ENCODE data around the gene UBE2E2.
"Not testable (repeated sequence)": the region's sequence is repeated elsewhere in the genome, so short reads cannot be mapped to it uniquely, and the experiment has no call there.

UBE2E2 gene

GRCh38 chr3:23602971-23603370 is 399.8 kb downstream of the UBE2E2 start:
- no peak overlapping the region for H3K4me3 ChIP-seq (ENCODE audit: low read depth, low read length)

GRCh38 chr3:23607184-23607847 is 404.2 kb downstream of the UBE2E2 start:
- no peak overlapping the region for H3K4me3 ChIP-seq (ENCODE audit: low read depth, low read length)

- H3K4me3 ChIP-seq (ENCODE audit: low read depth, low read length): no peak overlapping the region
Measured at GRCh38 chr3:23608650-23609049, 405.5 kb downstream of the UBE2E2 start.

- no peak overlapping the region for H3K4me3 ChIP-seq (ENCODE audit: low read depth, low read length)
Measured at GRCh38 chr3:23611737-23612295, 408.7 kb downstream of the UBE2E2 start.

- H3K4me3 ChIP-seq (ENCODE audit: low read depth, low read length): no peak overlapping the region
Measured at GRCh38 chr3:23612296-23612891, 409.3 kb downstream of the UBE2E2 start.

- no peak overlapping the region for H3K4me3 ChIP-seq (ENCODE audit: low read depth, low read length)
Measured at GRCh38 chr3:23615068-23615467, 411.9 kb downstream of the UBE2E2 start.

GRCh38 chr3:23618475-23618874 is 415.3 kb downstream of the UBE2E2 start:
- not testable (repeated sequence) for H3K4me3 ChIP-seq (ENCODE audit: low read depth, low read length)

- H3K4me3 ChIP-seq (ENCODE audit: low read depth, low read length): no peak overlapping the region
Measured at GRCh38 chr3:23619705-23620637, 416.8 kb downstream of the UBE2E2 start.

- no peak overlapping the region for H3K4me3 ChIP-seq (ENCODE audit: low read depth, low read length)
Measured at GRCh38 chr3:23620638-23621015, 417.5 kb downstream of the UBE2E2 start.

GRCh38 chr3:23623844-23624243 is 420.7 kb downstream of the UBE2E2 start:
- no peak overlapping the region for H3K4me3 ChIP-seq (ENCODE audit: low read depth, low read length)

GRCh38 chr3:23624305-23624704 is 421.2 kb downstream of the UBE2E2 start:
- H3K4me3 ChIP-seq (ENCODE audit: low read depth, low read length): no peak overlapping the region

- H3K4me3 ChIP-seq (ENCODE audit: low read depth, low read length): no peak overlapping the region
Measured at GRCh38 chr3:23626442-23626841, 423.3 kb downstream of the UBE2E2 start.

- no peak overlapping the region for H3K4me3 ChIP-seq (ENCODE audit: low read depth, low read length)
Measured at GRCh38 chr3:23629181-23629894, 426.2 kb downstream of the UBE2E2 start.

GRCh38 chr3:23633261-23633960 is 430.3 kb downstream of the UBE2E2 start:
- no peak overlapping the region for H3K4me3 ChIP-seq (ENCODE audit: low read depth, low read length)

GRCh38 chr3:23637339-23637738 is 434.2 kb downstream of the UBE2E2 start:
- H3K4me3 ChIP-seq (ENCODE audit: low read depth, low read length): no peak overlapping the region

- no peak overlapping the region for H3K4me3 ChIP-seq (ENCODE audit: low read depth, low read length)
Measured at GRCh38 chr3:23640471-23641146, 437.5 kb downstream of the UBE2E2 start.
